ENCODE results near the gene NUP214. TPM values are rescaled to one million over a fixed set of nuclear protein-coding genes. Genes with fewer than 3 reads are reported as not detected.

NUP214 gene
- total and polyA plus RNA-seq, 2 experiments from 2014 or later, result 14.7 to 29.0 TPM

DNA sequence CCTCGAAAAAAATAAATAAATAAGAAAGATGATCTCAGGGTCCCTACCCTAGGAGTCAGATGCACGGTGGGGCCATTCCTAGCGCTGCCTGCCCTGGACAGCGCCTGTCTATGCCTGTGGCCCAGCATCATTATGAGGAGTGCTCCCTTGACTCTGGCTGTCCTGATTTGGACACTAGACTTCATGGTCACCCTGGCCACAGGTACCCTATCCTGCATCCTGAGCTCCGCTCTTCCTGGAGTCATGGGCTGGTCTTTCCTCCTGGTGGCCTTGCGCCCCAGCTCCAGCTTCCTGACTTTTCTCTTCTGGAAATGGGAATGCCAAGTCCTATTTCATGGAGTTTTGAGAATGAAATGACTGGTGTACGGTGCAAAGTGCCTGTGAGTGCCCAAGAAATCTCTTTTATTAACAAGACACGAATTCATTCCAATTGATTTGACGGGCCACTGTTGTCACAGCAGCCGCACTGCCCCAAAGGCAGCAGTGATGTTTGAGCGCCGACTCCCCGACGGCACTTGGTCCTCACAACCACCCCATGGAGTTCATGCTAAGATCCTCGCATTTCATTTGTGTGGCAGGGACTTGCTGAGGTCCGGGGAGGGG lies 29.6 kb upstream of the NUP214 start:
- Histone ChIP-seq H3K36me3 (no peaks in the 10 kb centered on the region), H3K27me3 (no peaks in the 10 kb centered on the region), H3K4me1 (ENCODE audit: low read depth) (peaks cover 3% of the 10 kb centered on the region), H3K9me3 (ENCODE audit: low read depth) (no peaks in the 10 kb centered on the region), H3K4me3 (peak overlapping the region; percentile 57), H3K27ac (no peak overlapping the region)
- TF ChIP-seq, protein P1, sequence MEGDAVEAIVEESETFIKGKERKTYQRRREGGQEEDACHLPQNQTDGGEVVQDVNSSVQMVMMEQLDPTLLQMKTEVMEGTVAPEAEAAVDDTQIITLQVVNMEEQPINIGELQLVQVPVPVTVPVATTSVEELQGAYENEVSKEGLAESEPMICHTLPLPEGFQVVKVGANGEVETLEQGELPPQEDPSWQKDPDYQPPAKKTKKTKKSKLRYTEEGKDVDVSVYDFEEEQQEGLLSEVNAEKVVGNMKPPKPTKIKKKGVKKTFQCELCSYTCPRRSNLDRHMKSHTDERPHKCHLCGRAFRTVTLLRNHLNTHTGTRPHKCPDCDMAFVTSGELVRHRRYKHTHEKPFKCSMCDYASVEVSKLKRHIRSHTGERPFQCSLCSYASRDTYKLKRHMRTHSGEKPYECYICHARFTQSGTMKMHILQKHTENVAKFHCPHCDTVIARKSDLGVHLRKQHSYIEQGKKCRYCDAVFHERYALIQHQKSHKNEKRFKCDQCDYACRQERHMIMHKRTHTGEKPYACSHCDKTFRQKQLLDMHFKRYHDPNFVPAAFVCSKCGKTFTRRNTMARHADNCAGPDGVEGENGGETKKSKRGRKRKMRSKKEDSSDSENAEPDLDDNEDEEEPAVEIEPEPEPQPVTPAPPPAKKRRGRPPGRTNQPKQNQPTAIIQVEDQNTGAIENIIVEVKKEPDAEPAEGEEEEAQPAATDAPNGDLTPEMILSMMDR (IDR thresholded peaks at IDR 0.05; ENCODE audit: low read depth, low read length), result no peak
- no peak for DNase-seq (ENCODE audit: low read depth in 1 of 2, low spot score in 1 of 2)

DNA sequence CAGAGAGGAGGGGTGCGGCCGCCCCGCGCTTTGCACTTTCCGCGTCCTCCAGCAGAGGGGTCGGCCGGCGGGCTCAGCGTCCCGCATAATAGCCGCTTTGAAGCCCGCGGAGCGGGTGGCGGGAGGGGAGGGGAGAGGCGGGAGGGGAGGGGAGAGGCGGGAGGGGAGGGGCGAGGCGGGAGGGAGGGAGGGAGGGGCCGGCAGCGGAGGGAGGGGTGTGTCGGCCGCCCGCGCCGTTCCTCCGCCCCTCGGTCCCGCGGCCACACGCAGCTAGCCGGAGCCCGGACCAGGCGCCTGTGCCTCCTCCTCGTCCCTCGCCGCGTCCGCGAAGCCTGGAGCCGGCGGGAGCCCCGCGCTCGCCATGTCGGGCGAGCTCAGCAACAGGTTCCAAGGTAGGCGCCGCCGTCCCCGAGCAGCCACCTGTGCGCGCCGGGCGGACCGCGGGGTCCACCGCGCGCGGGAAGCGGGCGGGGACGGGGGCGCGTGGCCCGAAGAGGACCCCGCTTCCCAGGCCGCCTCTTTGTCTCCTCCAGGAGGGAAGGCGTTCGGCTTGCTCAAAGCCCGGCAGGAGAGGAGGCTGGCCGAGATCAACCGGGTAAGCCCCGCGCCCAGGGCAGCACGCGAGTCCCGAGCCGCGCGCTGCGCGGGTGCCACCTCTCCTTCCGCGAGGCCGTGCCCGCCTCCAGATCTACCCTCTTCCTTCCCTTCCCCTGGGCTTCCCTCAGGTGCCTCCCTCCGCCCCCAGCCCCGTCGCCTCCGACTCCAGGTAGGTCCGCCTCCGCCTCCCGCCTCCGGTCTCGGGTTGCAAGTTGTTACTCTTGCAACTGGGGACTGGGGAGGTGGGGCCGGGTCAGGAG lies 28.9 kb upstream of the NUP214 start, which contains the start of gene AIF1L:
Gene AIF1L, plus strand, starts transcription at position 263 of the 857 bp plus-strand sequence. Its CDS starts 99 bp downstream, at position 362.
- Histone ChIP-seq H3K27me3 (no peaks in the 10 kb centered on the region), H3K27ac (peak within 1 kb of the TSS; percentile 11), H3K9me3 (ENCODE audit: low read depth) (no peaks in the 10 kb centered on the region), H3K36me3 (no peaks in the 10 kb centered on the region), H3K4me3 (peak within 1 kb of the TSS; percentile 57), H3K4me1 (ENCODE audit: low read depth) (peaks cover 3% of the 10 kb centered on the region)
- peak; percentile 19 to 78 for DNase-seq (ENCODE audit: low read depth in 1 of 2, low spot score in 1 of 2)
- TF ChIP-seq, protein P1 (IDR thresholded peaks at IDR 0.05; ENCODE audit: low read depth, low read length), result no peak

DNA sequence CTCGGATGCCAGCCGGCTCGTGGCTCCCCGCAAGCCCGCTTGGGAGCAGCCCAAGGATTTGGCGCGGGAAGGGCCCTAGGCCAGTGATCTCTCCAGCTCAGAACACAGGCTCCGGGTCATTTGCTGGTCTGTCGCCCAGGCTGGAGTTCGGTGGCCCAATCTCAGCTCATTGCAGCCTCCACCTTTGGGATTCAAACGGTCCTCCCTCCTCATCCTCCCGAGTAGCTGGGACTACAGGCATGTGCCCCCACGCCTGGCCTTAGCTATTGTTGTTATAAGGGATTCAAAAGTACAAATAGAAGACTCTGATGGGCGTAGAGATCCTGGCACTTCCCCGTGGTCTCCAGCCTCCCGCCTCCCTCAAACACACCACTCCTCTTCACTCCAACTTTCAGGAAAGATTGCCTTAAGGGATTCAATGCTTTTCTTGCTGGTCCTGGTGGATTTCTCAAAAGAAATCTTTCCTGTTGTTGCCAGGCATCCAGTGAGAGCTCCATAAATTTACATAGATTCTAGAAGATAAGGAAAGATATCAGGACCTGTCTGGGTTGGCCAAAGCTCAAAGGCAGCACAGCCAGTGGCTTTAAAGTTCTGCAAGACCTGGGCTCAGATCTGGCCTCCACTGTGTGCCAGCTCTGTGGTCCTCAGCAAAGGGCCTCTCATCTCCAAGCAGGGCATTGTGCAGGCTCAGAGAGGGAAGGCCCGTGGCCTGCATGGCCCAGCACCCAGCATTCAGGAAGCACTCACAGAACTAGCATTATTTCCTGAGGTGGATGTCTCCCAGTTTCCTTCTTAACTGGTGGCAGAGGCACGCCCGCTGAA lies 28.0 kb upstream of the NUP214 start:
- H3K36me3 ChIP-seq, result no peaks in the 10 kb centered on the region
- H3K27ac ChIP-seq, result no peak overlapping the region
- no peaks in the 10 kb centered on the region for H3K9me3 ChIP-seq (ENCODE audit: low read depth)
- peak overlapping the region; percentile 57 for H3K4me3 ChIP-seq
- H3K27me3 ChIP-seq, result no peaks in the 10 kb centered on the region
- no peak for DNase-seq (ENCODE audit: low read depth in 1 of 2, low spot score in 1 of 2)
- peaks cover 3% of the 10 kb centered on the region for H3K4me1 ChIP-seq (ENCODE audit: low read depth)
- TF ChIP-seq, protein P1 (IDR thresholded peaks at IDR 0.05; ENCODE audit: low read depth, low read length), result no peak

DNA sequence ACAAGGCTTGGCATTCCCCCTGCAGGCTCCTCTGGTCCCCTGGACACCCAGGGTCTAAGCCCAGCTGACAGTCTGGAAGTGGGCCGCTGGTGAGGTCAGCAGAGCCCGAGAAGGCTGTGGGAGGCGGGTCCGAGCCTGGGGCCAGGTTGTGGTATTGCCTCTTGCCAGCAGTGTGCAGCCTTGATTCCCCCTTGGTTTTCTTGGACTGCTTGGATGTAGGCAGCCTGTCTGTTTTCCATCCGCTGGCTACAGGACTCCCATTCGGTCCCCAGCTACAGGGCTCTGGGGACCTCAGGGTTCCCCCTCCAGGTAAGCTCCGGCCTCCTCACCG lies 27.5 kb upstream of the NUP214 start:
- H3K9me3 ChIP-seq (ENCODE audit: low read depth), result no peaks in the 10 kb centered on the region
- H3K27ac ChIP-seq, result no peak overlapping the region
- DNase-seq (ENCODE audit: low read depth in 1 of 2, low spot score in 1 of 2), result no peak
- peaks cover 3% of the 10 kb centered on the region for H3K4me1 ChIP-seq (ENCODE audit: low read depth)
- H3K27me3 ChIP-seq, result no peaks in the 10 kb centered on the region
- no peaks in the 10 kb centered on the region for H3K36me3 ChIP-seq
- H3K4me3 ChIP-seq, result no peak overlapping the region
- TF ChIP-seq, protein P1 (IDR thresholded peaks at IDR 0.05; ENCODE audit: low read depth, low read length), result no peak

DNA sequence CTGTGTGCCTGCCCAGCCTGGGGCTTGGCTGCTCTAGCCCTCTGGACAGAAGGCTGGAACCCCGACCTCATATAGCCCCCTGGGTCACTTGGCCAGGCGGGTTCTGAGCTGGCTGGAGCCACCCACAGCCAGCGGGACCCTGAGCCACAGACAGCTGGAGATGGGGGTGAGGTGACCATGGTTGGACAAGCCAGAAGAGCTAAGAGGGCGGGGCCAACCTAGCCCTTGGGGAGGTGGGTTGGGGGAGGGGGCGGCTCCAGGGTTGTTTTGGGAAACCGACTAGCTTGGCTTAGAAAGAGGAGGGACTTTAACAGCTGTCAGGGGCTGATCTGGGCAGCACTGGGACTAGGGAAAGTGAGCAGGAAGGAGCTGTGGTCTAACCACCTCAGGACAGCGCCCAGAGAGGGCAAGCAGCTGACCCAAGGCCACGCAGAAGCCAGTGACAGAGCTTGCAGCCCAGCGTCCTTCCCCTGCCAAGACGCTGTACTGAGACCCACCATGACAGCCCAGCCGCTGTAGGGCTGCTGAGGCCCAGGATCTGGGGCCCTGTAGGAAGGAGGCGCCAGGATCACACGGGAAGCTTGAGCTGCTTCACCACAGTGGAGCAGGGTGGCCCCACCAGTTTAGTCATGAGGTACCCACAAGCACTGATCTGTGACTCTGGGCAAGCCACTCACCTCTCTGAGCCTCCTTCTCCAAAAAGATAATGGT lies 26.8 kb upstream of the NUP214 start:
- Histone ChIP-seq H3K4me3 (no peak overlapping the region), H3K36me3 (no peaks in the 10 kb centered on the region), H3K9me3 (ENCODE audit: low read depth) (no peaks in the 10 kb centered on the region), H3K4me1 (ENCODE audit: low read depth) (peaks cover 3% of the 10 kb centered on the region), H3K27me3 (no peaks in the 10 kb centered on the region), H3K27ac (no peak overlapping the region)
- TF ChIP-seq, protein P1 (IDR thresholded peaks at IDR 0.05; ENCODE audit: low read depth, low read length), result no peak
- DNase-seq (ENCODE audit: low read depth in 1 of 2, low spot score in 1 of 2), result no peak

All from cardiac muscle cell (in vitro differentiated cells and primary cell).